HG02884 (cell line): Measurements from ENCODE around the gene PHAF1.
"Not testable (repeated sequence)": the region's sequence is repeated elsewhere in the genome, so short reads cannot be mapped to it uniquely, and the experiment has no call there.

ENCODE experiments used
- ATAC-seq: cut with Tn5 transposase; IDR thresholded peaks from one replicate; pipeline ENCODE4 v1.9.1; 2021; ENCODE audit warnings: mild to moderate bottlenecking, moderate library complexity; ENCODE audit not compliant: unreplicated experiment

The PHAF1 gene

DNA sequence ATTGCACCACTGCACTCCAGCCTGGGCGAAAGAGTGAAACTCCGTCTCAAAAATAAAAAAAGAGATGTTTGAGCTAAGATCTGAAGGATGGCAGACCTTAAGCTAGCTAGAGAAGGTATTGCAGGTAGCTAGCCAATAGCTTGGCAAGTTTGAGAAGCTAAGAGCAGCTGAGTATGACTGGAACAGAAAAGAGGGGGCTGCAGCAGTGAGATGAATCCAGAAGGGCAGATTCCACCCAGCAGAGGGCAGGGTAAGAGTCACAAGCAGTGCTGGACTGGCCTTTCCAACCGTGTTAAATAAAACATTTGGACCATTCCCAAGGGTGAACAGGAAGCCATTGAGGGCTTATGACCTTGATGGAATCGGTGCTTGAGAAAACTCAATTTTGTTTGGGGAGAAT lies 5.7 kb upstream of the PHAF1 start:
- no peak for ATAC-seq

DNA sequence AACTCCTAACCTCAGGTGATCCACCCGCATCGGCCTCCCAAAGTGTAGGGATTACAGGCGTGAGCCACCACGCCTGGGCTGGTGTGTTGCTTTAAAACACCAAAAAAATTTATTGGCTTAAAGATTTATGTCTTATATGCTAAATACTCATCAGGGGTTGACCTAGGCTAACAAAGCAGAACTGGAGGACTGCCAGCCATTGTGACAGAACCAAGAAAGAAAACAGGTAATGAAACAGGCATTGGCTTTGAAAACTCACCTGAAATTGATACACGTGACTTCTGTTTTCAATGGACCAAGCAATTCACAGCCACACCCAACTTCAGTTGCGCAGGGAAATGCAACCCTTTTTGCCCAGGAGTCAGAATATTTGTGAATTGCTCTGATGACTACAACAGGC lies 4.9 kb upstream of the PHAF1 start:
- no peak for ATAC-seq

DNA sequence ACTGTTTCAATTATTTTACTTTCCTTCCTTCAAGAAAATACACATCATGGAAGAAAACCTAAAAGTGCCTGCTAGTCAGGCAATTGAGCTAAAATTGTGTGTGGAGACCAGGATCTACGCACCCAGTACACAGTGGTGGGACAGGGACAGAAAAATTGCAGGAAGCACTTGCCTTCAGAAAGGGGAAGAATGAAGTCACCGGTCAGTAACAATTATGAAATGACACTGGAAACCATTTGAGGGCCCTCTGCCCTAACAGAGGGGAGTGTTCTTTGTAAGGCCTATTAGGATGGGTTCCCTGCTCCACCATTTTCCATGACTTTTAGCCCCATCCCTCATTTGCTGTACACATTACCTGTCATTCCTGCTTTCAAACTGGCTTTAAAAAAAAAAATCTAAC lies 4.5 kb upstream of the PHAF1 start:
- no peak for ATAC-seq

- ATAC-seq = no peak
These were observed 3.9 kb upstream of the PHAF1 start for GRCh38 chr16:67105881-67106280.

DNA sequence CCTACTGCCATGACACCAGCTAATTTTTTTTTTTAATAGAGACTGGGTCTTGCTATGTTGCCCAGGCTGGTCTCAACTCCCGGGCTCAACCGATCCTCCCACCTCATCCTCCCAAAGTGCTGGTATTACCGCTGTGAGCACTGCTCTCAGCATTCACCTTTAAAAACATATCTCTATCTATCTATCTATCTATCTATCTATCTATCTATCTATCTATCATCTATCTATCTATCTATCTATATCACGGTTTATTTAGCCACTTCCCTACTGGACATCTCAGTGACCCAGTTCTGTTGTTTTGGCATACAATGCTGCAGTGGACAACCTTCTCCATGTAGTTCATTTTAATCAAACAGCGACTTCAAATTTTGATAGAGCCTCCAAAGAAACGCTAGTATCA lies 1.3 kb upstream of the PHAF1 start:
- no peak for ATAC-seq

DNA sequence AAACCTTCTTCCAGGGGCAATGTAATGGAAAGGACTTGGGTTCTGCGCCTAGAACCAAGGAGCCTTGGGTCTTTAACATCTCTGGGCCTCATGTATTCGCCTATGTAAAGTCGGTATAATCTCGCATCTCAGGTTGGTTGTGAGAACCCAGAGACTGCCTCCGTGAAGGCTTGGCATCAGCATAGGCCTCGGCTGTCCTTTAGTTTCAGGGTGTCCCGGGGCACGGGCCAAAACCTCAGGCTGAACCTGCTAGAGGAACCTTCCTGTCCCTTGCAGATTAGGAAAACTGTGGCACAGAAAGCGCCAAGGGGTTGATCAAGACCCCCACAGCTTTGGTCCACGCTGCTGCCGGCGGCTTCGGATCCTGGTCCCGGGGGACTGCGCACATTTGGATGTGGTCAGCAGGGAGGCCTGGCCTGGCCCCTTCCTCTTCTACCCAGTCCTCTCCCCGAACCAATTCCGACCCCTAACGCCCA lies 772 bp upstream of the PHAF1 start:
- no peak for ATAC-seq

DNA sequence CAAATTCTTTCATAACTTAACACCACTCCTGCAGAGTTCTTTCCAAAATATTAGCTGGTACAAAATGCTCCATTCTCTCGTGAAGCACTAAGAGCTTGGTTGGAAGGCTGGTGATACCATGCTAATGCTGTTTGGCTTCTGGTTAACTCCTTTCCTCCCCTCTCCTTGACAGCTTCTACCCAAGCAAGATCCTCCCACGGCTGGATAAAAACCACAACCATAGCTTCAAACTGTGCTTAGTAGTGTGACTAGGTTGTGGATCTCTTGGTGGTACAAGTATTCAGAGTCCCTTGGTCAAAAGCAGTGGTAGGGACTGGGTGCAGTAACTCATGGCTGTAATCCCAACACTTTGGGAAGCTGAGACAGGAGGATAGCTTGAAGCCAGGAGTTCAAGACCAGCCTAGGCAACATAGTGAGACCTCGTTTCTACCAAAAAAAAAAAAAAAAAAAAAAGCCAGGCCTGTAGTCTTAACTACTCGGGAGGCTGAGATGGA lies 2.3 kb downstream of the PHAF1 start:
- ATAC-seq = no peak

GRCh38 chr16:67112591-67113399 lies 3.1 kb downstream of the PHAF1 start:
- ATAC-seq = no peak

- ATAC-seq = no peak
These were observed 5.1 kb downstream of the PHAF1 start for GRCh38 chr16:67114793-67115192.

DNA sequence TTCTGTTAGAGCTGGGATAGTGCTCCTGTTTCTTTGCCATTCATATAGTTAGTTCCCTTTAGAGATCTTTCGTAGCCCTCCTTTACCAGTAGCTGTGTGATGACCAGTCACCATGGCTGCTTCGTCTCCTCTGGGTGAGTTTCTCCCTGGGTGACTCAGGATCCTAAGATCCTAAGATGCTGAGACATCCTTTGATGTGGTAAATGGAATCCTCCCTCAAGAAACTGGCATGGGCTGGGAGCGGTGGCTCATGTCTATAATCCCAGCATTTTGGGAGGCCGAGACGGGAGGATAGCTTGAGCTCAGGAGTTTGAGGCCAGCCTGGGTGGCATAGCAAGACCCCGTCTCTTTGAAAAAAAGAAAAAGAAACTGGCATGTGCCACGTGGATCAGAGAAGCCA lies 5.9 kb downstream of the PHAF1 start:
- ATAC-seq = no peak

DNA sequence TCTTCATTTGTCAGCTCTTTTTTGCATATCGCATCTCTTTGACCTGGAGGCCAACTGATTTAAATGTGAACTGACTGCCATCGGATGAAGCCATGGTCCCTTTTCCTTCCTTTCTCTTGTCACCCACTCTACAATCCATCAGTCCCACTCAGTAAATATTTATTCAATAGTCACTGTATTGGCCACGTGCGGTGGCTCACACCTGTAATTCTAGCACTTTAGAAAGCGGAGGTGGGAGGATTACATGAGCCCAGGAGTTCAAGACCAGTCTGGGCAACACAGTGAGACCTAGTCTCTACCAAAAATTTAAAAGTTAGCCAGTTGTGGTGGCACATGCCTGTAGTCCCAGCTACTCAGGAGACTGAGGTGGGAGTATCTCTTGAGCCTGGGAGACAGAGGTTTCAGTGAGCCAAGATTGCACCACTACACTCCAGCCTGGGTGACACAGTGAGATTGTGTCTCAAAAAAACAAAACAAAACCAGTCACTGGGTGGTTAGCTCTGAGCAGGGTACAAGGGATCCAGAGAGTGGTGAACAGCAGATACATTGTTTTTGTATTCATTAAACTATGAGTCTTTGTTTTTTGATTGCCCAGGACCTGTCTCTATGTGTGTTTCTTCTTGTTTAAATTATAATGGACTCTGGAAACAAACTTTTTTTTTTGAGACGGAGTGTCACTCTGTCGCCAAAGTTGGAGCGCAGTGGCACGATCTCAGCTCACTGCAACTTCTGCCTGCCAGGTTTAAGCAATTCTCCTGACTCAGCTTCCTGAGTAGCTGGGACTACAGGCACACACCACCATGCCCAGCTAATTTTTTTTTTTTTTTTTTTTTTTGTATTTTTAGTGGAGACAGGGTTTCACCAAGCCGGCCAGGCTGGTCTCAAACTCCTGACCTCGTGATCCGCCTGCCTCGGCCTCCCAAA lies 6.9 kb downstream of the PHAF1 start:
- ATAC-seq = no peak

DNA sequence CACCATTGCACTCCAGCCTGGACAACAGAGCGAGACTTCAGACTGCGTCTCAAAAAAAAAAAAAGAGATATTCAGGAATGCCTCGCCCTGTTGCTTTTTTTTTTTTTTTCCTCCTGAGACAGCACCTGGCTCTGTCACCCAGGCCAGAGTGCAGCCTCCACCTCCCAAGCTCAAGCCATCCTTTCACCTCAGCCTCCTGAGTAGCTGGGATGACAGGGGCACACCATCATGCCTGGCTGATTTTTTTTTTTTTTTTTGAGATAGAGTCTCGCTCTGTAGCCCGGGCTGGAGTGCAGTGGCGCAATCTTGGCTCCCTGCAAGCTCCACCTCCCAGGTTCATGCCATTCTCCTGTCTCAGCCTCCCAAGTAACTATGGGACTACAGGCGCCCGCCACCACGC lies 8.0 kb downstream of the PHAF1 start:
- ATAC-seq = no peak

- no peak for ATAC-seq
These were observed 10.3 kb downstream of the PHAF1 start for GRCh38 chr16:67120025-67120424.

DNA sequence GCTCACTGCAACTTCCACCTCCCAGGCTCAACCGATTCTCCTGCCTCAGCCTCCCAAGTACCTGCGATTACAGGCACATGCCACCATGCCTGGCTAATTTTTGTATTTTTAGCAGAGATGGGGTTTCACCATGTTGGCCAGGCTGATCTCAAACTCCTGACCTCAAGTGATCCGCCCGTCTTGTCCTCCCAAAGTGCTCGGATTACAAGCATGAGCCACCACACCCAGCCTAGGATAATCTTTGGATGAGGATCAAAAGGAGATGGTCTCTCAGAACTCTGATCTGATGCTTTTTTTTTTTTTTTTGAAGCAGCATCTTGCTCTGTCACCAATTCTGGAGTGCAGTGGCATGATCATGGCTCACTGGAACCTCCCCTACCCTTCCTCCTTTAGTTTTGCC lies 13.1 kb downstream of the PHAF1 start:
- ATAC-seq = not testable (repeated sequence)

DNA sequence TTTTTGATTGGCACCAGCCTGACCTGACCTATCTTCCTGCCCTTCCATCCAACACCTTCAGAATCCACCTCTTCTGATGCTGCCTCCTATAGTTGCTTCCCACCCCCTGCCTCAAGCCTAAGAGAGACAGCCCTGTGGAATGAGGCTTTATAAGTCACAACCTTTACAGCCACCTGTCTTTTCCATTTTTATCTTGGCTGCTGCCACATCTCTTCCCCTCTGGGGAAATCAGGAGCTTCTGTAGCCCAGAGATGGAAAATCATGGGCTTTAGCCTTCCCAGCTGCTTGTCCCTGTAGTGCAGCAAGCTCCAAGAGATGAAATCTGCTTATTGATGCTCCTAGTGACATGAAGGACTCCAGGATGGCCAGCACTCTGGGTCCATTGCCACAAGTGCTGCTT lies 18.7 kb downstream of the PHAF1 start:
- no peak for ATAC-seq

GRCh38 chr16:67128887-67129286 lies 19.1 kb downstream of the PHAF1 start:
- ATAC-seq = no peak

DNA sequence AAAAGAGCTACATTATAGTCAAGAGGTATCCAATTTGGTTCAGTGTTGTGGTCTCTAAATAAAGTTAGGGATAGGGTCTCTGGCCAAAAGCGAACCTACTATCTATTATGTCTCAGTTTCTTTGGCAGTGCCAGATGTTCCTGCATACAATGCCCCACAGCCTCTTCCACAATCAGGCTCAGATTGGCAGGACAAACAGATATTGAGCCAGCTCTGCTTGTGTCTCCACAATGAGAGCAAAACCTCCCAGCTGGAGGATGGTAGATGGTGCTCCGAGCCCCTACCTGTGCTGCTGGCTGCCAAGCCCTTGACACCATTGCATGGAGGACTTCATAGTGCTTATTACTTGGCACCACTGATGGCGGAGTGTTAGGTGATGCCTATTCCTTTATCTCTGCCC lies 19.7 kb downstream of the PHAF1 start:
- no peak for ATAC-seq

- ATAC-seq = no peak
These were observed 27.9 kb downstream of the PHAF1 start for GRCh38 chr16:67137605-67138004.

- ATAC-seq = no peak
These were observed 31.6 kb downstream of the PHAF1 start for GRCh38 chr16:67141391-67141790.

DNA sequence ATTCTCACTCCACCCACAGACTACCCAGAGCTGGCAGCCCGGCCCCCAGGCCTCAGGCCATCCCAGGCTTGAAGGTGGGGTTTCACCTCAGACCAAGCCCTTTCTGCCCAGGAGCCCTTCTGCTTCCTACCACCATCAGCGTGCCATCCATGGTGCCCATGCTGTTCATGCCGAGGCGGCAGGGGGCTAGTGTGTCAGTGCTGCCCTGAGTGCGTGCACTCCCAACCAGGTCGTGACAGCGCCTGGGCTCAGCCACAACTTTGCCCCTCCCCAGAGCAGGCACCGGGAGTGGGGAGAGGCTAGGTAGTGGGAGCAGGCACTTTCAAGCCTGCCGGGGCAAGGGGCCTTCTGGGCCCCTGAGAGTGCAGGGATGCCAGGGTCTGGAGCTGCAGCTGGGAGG lies 32.6 kb downstream of the PHAF1 start:
- ATAC-seq = no peak

- no peak for ATAC-seq
These were observed 35.2 kb downstream of the PHAF1 start for GRCh38 chr16:67144943-67145342.

- ATAC-seq = no peak
These were observed 36.0 kb downstream of the PHAF1 start for GRCh38 chr16:67145746-67146145.
